ENCODE measurements around the gene PLS3.

DNA sequence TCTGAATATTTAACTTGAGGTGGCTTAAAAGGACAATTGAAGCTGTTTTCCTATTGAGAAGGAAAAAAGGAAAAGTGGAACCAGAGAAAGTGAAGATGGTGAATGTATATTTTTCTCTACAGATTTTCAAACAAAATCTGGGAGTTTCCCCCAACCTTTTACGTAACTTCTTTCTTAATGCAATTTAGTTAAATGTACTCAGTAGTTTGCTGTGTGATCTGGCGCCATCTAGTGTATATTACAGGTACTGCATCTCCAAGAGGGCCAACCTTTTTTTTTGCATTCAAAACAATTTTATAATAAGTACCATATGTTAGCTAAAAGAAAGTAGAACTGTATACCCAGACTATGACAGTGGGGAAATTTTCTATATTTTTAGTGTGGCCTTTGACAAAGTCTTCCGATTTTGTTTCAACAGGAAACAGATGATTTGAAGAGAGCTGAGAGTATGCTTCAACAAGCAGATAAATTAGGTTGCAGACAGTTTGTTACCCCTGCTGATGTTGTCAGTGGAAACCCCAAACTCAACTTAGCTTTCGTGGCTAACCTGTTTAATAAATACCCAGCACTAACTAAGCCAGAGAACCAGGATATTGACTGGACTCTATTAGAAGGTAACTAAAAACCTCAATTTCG lies 82.0 kb downstream of the PLS3 start:
- TF ChIP-seq, protein P1, sequence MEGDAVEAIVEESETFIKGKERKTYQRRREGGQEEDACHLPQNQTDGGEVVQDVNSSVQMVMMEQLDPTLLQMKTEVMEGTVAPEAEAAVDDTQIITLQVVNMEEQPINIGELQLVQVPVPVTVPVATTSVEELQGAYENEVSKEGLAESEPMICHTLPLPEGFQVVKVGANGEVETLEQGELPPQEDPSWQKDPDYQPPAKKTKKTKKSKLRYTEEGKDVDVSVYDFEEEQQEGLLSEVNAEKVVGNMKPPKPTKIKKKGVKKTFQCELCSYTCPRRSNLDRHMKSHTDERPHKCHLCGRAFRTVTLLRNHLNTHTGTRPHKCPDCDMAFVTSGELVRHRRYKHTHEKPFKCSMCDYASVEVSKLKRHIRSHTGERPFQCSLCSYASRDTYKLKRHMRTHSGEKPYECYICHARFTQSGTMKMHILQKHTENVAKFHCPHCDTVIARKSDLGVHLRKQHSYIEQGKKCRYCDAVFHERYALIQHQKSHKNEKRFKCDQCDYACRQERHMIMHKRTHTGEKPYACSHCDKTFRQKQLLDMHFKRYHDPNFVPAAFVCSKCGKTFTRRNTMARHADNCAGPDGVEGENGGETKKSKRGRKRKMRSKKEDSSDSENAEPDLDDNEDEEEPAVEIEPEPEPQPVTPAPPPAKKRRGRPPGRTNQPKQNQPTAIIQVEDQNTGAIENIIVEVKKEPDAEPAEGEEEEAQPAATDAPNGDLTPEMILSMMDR (IDR thresholded peaks at IDR 0.05; ENCODE audit: low read depth, low read length), result peak; percentile 82
- TF ChIP-seq EZH2phosphoT487 (IDR thresholded peaks at IDR 0.05; ENCODE audit: low read depth), result no peak
